ENCODE data around the gene SVOPL. TPM values are rescaled to one million over a fixed set of nuclear protein-coding genes. Genes with fewer than 3 reads are reported as not detected.

The SVOPL gene
- total and polyA plus RNA-seq, 11 donors = 0.15 TPM; not detected in 10

GRCh38 chr7:138729444-138729843 is 28.3 kb upstream of the SVOPL start:
- TF ChIP-seq POLR2A (IDR thresholded peaks at IDR 0.05) (no peak), CTCF (IDR thresholded peaks at IDR 0.05) (no peak)
- Histone ChIP-seq H3K4me1 (no peaks in the 10 kb centered on the region), H3K27me3 (no peaks in the 10 kb centered on the region), H3K4me3 (no peak overlapping the region), H3K36me3 (no peaks in the 10 kb centered on the region), H3K27ac (no peak overlapping the region), H3K9me3 (no peaks in the 10 kb centered on the region)
- 91 to 94% (median 92%) methylated on average over 9 of the region's 9 CpGs for WGBS, 4 donors
- ATAC-seq = no peak
- DNase-seq = no peak
- intact Hi-C loops (cut with DNase I) = no loop called here

- no peak overlapping the region for H3K4me3 ChIP-seq
- no peak for DNase-seq
- WGBS, 4 donors = 80 to 84% (median 82%) methylated on average over 10 of the region's 10 CpGs
- H3K36me3 ChIP-seq = no peaks in the 10 kb centered on the region
- no peak overlapping the region for H3K27ac ChIP-seq
- no peaks in the 10 kb centered on the region for H3K27me3 ChIP-seq
- TF ChIP-seq CTCF (IDR thresholded peaks at IDR 0.05) = no peak
- TF ChIP-seq POLR2A (IDR thresholded peaks at IDR 0.05) = no peak
- H3K9me3 ChIP-seq = no peaks in the 10 kb centered on the region
- ATAC-seq = no peak
- no peaks in the 10 kb centered on the region for H3K4me1 ChIP-seq
- intact Hi-C loops (cut with DNase I) = no loop called here
Measured at GRCh38 chr7:138727336-138728099, 26.4 kb upstream of the SVOPL start.

- no peak overlapping the region for H3K27ac ChIP-seq
- no peaks in the 10 kb centered on the region for H3K4me1 ChIP-seq
- no peak for TF ChIP-seq CTCF (IDR thresholded peaks at IDR 0.05)
- no peak for TF ChIP-seq POLR2A (IDR thresholded peaks at IDR 0.05)
- DNase-seq (no peak), ATAC-seq (no peak)
- intact Hi-C loops (cut with DNase I) = no loop called here
- 75 to 83% (median 79%) methylated on average over 9 of the region's 9 CpGs for WGBS, 4 donors
- no peak overlapping the region for H3K4me3 ChIP-seq
- H3K36me3 ChIP-seq = no peaks in the 10 kb centered on the region
- H3K9me3 ChIP-seq = no peaks in the 10 kb centered on the region
- no peaks in the 10 kb centered on the region for H3K27me3 ChIP-seq
Measured at GRCh38 chr7:138726288-138726687, 25.1 kb upstream of the SVOPL start.

- no peaks in the 10 kb centered on the region for H3K27me3 ChIP-seq
- no peaks in the 10 kb centered on the region for H3K9me3 ChIP-seq
- TF ChIP-seq POLR2A (IDR thresholded peaks at IDR 0.05) (no peak), CTCF (IDR thresholded peaks at IDR 0.05) (no peak)
- no peak overlapping the region for H3K27ac ChIP-seq
- DNase-seq = no peak
- ATAC-seq = no peak
- H3K4me3 ChIP-seq = no peak overlapping the region
- H3K36me3 ChIP-seq = no peaks in the 10 kb centered on the region
- 67 to 91% (median 79%) methylated on average over 4 of the region's 4 CpGs for WGBS, 4 donors
- H3K4me1 ChIP-seq = no peaks in the 10 kb centered on the region
- intact Hi-C loops (cut with DNase I) = no loop called here
Measured at GRCh38 chr7:138720286-138720685, 19.1 kb upstream of the SVOPL start.

All from heart left ventricle (tissue), 16 donors.